Measurements from ENCODE around the gene GRK5. TPM values are rescaled to one million over a fixed set of nuclear protein-coding genes. Genes with fewer than 3 reads are reported as not detected.

The GRK5 gene
- total RNA-seq, 1 donor: 20.5 TPM

DNA sequence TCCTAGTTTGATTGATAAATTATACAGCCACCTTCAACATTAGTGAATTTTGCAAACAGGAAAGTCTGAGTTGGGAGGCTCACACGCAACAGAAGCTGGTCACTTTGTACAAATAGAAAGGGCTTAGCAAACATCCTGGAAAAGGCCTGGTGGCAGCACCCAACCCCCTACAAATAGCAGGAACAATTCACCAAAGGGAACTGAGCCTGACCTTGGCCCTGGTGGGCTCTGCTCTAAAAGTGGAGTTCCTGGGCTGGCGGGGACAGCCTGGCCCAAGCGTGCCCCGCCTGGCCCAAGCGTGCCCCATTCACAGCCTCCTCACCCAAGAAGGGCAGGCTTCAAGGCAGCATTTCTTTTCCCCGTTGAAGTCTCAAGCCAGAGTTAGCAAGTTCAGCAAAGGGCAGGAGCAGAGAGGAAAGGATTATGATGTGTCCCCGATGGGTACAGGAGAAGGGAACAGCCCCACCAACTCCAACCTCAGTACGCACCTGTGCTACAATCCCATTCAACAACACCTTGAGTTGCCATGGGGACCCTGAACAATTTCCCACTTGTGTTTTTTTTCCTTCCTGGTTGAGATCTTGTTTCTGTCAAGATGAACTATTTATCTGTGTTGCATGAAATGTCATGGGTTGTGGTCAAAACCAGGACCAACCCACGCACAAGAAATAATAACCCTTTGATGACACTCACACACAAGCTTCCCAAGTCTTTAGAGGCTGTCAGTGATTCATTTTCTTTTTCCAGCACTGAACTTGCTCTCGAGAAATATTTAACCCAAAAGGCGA lies 291.7 kb downstream of the GRK5 start:
- H3K4me3 ChIP-seq (ENCODE audit: low read depth, low read length): no peak overlapping the region
- no peak for DNase-seq (ENCODE audit: low read depth)
- TF ChIP-seq CTCF (IDR thresholded peaks at IDR 0.05; ENCODE audit: insufficient read depth, low read length): no peak

- no peak for DNase-seq (ENCODE audit: low read depth)
- no peak overlapping the region for H3K4me3 ChIP-seq (ENCODE audit: low read depth, low read length)
- TF ChIP-seq CTCF (IDR thresholded peaks at IDR 0.05; ENCODE audit: insufficient read depth, low read length): no peak
Measured at GRCh38 chr10:119499677-119500002, 292.3 kb downstream of the GRK5 start.

DNA sequence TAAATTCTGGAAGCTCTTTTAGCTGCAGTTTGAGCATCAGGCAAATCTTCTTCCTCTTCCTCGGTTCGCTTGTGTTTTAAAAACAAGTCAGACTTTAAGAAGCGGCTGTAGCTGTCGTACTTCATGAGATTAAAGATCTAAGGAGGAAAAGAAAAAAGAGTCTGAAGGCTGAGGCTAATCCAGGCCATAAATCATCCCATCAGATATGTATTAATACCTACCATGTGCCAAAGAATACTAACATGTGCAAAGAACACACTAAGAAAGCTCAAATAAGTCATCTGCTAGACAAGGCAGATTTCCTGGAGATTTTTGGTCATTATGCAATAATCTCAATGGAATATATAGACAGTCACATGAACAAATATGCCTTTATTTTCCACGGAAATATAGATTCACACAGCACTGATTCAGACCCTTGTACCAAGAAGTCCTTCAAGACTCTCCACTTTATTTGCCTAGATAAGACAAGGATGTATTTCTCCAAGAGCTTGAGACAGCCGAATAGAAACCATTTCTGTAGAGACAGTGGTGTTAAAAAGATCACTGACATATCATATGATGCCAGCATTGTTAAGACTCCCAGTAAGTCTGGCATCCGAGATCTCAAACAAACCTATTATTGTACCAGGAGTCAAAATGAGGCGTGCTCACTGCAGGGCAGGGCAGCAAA lies 292.9 kb downstream of the GRK5 start:
- H3K4me3 ChIP-seq (ENCODE audit: low read depth, low read length): no peak overlapping the region
- no peak for DNase-seq (ENCODE audit: low read depth)
- no peak for TF ChIP-seq CTCF (IDR thresholded peaks at IDR 0.05; ENCODE audit: insufficient read depth, low read length)

DNA sequence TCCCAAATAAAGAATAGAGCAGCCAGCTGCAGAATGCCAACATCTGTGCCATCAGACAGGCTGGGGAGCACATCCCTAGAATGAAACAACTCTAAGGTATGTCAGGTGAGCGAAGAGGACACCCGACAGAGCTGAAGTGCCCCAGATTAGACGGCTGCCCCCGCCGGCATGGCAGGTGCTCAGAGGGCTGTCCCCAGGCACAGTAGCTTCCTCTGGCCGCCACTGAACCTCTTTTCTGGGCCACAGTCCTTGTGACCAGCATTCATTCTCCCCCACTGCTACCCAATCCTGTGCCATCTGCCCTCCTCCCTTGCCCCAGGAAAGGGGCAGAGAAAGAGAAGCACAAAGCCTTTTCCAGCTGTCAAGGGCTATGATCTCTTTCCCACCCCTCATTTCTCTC lies 293.4 kb downstream of the GRK5 start:
- no peak for DNase-seq (ENCODE audit: low read depth)
- no peak for TF ChIP-seq CTCF (IDR thresholded peaks at IDR 0.05; ENCODE audit: insufficient read depth, low read length)
- H3K4me3 ChIP-seq (ENCODE audit: low read depth, low read length): no peak overlapping the region

DNA sequence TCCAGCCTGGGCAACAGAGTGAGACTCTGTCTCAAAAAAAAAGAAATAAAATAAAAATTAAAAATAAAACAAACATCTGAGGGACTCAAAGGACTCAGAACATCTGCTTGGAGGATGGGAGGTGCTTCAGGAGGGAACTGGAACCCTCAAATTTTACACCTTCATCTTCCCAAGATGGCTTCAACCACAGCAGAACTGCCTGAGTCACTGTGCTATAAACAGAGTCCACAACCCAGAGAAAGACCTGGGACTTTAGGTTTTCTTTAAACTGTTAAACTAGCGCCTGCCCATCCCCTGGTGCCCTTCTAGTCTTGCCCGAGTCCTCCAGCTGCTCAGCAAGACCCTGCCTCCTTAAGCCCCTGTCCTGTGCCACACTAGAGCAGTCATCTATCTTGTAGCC lies 294.3 kb downstream of the GRK5 start:
- no peak overlapping the region for H3K4me3 ChIP-seq (ENCODE audit: low read depth, low read length)
- DNase-seq (ENCODE audit: low read depth): no peak
- no peak for TF ChIP-seq CTCF (IDR thresholded peaks at IDR 0.05; ENCODE audit: insufficient read depth, low read length)

- no peak for DNase-seq (ENCODE audit: low read depth)
- TF ChIP-seq CTCF (IDR thresholded peaks at IDR 0.05; ENCODE audit: insufficient read depth, low read length): no peak
- no peak overlapping the region for H3K4me3 ChIP-seq (ENCODE audit: low read depth, low read length)
Measured at GRCh38 chr10:119502209-119502608, 294.8 kb downstream of the GRK5 start.

All from fibroblast of the aortic adventitia (primary cell).